Fibroblast of villous mesenchyme (primary cell): Measurements from ENCODE around the gene ZNF451. TPM values are rescaled to one million over a fixed set of nuclear protein-coding genes. Genes with fewer than 3 reads are reported as not detected.

ENCODE experiments used
- DNase-seq: peaks from one replicate; pipeline ENCODE4 v3.0.0-alpha.2; 2010; ENCODE audit warnings: low read depth
- H3K4me3 ChIP-seq: 2 replicates; pipeline ENCODE4 v1.5.1; 2011; ENCODE audit warnings: low read depth, mild to moderate bottlenecking, low read length
- total RNA-seq: library from RNA; depleted of rRNA; stranded (reverse); fragments of >200 nt; gene quantifications from 2 replicates; pipeline ENCODE4 v1.2.3, GENCODE V29; 2012
- TF ChIP-seq, protein P1 (sequence below): IDR thresholded peaks from 2 replicates; pipeline ENCODE4 v1.5.1; 2012; ENCODE audit warnings: low read depth, mild to moderate bottlenecking, low read length; ENCODE audit not compliant: insufficient read depth

The ZNF451 gene
- total RNA-seq, 1 donor = 85.1 TPM

DNA sequence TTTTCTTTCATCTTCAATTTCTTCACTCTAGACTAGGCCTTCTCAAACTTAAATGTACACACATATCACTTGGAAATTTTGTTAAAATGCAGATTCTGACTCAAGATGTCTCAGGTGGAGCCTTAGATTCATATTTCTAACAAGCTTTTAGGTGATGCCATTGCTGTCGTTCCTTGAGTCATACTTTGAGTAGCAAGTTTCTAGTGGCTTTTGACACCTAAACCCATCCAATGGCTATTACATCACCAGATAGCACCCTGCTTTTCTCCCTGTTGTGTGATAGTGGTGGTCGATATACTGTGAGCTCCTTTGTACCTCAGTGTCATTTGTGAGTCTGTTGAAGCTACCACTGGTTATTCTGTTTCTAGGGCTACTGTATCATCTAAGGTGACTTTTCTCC is 47.4 kb downstream of the ZNF451 start:
- DNase-seq = no peak
- TF ChIP-seq, protein P1, sequence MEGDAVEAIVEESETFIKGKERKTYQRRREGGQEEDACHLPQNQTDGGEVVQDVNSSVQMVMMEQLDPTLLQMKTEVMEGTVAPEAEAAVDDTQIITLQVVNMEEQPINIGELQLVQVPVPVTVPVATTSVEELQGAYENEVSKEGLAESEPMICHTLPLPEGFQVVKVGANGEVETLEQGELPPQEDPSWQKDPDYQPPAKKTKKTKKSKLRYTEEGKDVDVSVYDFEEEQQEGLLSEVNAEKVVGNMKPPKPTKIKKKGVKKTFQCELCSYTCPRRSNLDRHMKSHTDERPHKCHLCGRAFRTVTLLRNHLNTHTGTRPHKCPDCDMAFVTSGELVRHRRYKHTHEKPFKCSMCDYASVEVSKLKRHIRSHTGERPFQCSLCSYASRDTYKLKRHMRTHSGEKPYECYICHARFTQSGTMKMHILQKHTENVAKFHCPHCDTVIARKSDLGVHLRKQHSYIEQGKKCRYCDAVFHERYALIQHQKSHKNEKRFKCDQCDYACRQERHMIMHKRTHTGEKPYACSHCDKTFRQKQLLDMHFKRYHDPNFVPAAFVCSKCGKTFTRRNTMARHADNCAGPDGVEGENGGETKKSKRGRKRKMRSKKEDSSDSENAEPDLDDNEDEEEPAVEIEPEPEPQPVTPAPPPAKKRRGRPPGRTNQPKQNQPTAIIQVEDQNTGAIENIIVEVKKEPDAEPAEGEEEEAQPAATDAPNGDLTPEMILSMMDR = no peak
- no peak overlapping the region for H3K4me3 ChIP-seq

GRCh38 chr6:57138026-57138425 is 48.0 kb downstream of the ZNF451 start:
- TF ChIP-seq, protein P1 = no peak
- no peak for DNase-seq
- H3K4me3 ChIP-seq = no peak overlapping the region

- no peak for DNase-seq
- TF ChIP-seq, protein P1 = no peak
- no peak overlapping the region for H3K4me3 ChIP-seq
These were observed 51.6 kb downstream of the ZNF451 start for GRCh38 chr6:57141451-57142177.

GRCh38 chr6:57142178-57142525 is 52.2 kb downstream of the ZNF451 start:
- H3K4me3 ChIP-seq = no peak overlapping the region
- DNase-seq = no peak
- TF ChIP-seq, protein P1 = no peak

DNA sequence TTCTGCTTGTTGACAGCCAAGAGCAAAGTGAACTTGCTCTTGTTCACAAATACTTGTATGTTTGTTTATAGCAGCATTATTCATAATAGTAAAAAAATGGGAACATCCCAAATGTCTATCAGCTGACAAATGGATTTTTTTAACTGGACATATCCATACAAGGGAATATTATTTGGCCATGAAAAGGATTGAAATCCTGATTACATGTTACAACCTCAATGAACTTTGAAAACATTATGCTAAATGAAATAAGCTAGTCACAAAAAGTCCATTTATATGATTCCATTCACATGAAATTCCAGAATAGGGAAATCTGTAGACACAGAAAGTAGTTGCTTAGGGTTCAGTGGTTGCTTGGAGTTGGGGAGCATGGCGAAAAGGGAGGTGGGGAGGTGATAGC is 53.7 kb downstream of the ZNF451 start:
- TF ChIP-seq, protein P1 = no peak
- no peak overlapping the region for H3K4me3 ChIP-seq
- no peak for DNase-seq

DNA sequence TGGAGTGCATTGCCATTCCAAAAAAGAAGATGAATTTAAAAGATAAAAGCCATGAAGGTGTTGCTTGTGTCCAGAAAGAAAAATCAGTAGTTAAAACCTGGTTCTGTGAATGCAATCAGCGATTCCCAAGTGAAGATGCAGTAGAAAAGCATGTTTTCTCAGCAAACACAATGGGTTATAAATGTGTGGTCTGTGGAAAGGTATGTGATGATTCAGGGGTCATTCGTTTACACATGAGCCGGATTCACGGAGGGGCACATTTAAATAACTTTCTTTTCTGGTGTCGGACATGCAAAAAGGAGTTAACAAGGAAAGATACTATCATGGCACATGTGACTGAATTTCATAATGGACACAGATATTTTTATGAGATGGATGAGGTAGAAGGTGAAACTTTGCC is 57.4 kb downstream of the ZNF451 start:
- TF ChIP-seq, protein P1 = no peak
- no peak for DNase-seq
- H3K4me3 ChIP-seq = no peak overlapping the region
